Natural killer cell treated with Interleukin-12 subunit alpha and Interleukin-12 subunit beta and Interleukin-15 and Interleukin-18, amount 100 ng/mL, for 72 hours (primary cell): ENCODE data around the gene C11orf68. TPM values are rescaled to one million over a fixed set of nuclear protein-coding genes. Genes with fewer than 3 reads are reported as not detected.

Experiments used
- ATAC-seq, 2 donors: fragments of 150-1000 bp; cut with Tn5 transposase in 1 of 2; sonication (Bioruptor Pico), chemical (Tn5 transposase) in 1 of 2; 2 replicates each; pipeline ENCODE4 v1.10.0; 2021
- DNase-seq: peaks from one replicate; pipeline ENCODE4 v3.0.0; 2022; ENCODE audit warnings: low spot score
- H3K27ac Mint-ChIP-seq, 2 donors: 1 replicate in 1 of 2; 2 replicates in 1 of 2; pipeline ENCODE4 v1.8.0; 2022; ENCODE audit warnings: mixed read lengths in 2 of 2, mild to moderate bottlenecking in 1 of 2, moderate library complexity in 1 of 2
- H3K27me3 Mint-ChIP-seq, 2 donors: 1 replicate in 1 of 2; 2 replicates in 1 of 2; pipeline ENCODE4 v1.8.0; 2022; ENCODE audit warnings: mixed read lengths in 2 of 2
- H3K36me3 Mint-ChIP-seq: one replicate; pipeline ENCODE4 v1.8.0; 2022; ENCODE audit warnings: mixed read lengths
- H3K4me1 Mint-ChIP-seq, 2 donors: 1 replicate in 1 of 2; 2 replicates in 1 of 2; pipeline ENCODE4 v1.8.0; 2022; ENCODE audit warnings: low read depth in 2 of 2, mixed read lengths in 2 of 2, mild to moderate bottlenecking in 1 of 2
- H3K4me3 Mint-ChIP-seq: one replicate; pipeline ENCODE4 v1.8.0; 2022; ENCODE audit warnings: mixed read lengths
- H3K9me3 Mint-ChIP-seq: 2 replicates; pipeline ENCODE4 v1.8.0; 2022; ENCODE audit warnings: mixed read lengths
- total RNA-seq, 2 donors: library from RNA; stranded (reverse); gene quantifications; one replicate each; pipeline ENCODE4 v1.2.3, GENCODE V29; 2022

C11orf68 gene
- total RNA-seq, 2 donors from 2014 or later, result 15.4 to 24.7 TPM

GRCh38 chr11:65886826-65887722 is 31.8 kb downstream of the C11orf68 start:
- DNase-seq, result no peak
- no peak for ATAC-seq
- Mint-ChIP-seq H3K9me3 (no peaks in the 10 kb centered on the region), H3K4me1 (peaks cover 55% of the 10 kb centered on the region in 2 donors), H3K27ac (peak overlapping the region; percentile 95 to 98), H3K27me3 (no peaks in the 10 kb centered on the region), H3K36me3 (peaks cover 8% of the 10 kb centered on the region), H3K4me3 (peak overlapping the region; percentile 97)

DNA sequence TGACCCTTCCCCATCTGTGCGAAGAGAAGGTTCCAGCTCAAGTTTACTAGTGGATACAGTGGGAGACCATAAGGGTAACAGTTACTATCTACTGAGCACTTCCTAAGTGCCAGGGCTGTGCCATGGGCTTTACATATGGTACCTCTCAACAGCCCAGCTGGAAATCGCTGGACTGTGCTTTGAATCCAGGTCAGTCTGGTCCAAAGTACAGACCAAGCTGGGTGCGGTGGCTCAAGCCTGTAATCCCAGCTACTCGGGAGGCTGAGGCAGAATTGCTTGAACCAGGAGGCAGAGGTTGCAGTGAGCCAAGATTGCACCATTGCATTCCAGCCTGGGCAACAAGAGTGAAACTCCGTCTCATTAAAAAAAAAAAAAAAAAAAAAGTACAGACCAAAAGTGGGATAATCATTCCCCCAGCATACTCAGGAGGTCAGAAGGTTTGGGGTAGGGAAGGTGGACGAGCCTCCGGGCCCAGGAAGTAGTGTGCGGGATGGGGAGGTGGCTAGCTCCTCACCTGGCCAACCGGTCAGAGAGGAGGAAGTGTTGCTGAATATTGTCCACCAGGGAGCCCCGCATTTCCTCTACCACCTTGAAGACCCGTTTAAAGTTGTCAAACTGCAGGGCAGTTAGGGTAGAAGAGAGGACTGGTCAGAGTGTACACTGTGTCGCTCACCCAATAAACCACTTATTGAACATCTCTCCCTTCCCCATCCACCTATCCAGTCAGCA is 32.9 kb downstream of the C11orf68 start:
- no peaks in the 10 kb centered on the region for H3K27me3 Mint-ChIP-seq
- peak overlapping the region; percentile 72 to 95 for H3K27ac Mint-ChIP-seq

DNA sequence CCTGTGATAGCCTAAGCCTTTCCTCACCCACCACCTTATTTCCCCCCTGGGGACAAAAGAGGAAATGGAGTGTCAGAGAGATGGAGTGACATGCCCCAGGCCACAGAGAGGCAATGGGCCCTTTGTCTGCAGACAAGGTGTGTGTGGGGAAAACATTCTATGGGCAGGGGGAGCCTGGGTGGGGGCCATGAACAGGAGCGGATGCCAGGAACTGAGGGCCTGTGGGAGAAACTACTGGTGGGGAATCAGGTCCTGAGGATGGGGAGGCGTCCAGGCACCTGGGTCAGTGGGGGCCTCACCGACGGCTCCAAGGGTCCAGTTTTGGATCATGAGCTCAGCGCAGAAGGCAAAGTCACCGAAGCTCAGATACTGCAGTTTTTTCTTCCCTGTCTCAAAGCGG is 33.6 kb downstream of the C11orf68 start:
- Mint-ChIP-seq H3K27me3 (no peaks in the 10 kb centered on the region), H3K4me1 (peaks cover 62 to 70% of the 10 kb centered on the region in 2 donors), H3K36me3 (peaks cover 7% of the 10 kb centered on the region), H3K9me3 (no peaks in the 10 kb centered on the region), H3K4me3 (no peak overlapping the region), H3K27ac (peak overlapping the region; percentile 41 to 77)
- DNase-seq (no peak), ATAC-seq (no peak)

More for the DNA sequence above, 32.9 kb downstream of the C11orf68 start:
- no peak for ATAC-seq
- peak overlapping the region; percentile 97 for H3K4me3 Mint-ChIP-seq
- no peaks in the 10 kb centered on the region for H3K9me3 Mint-ChIP-seq
- no peak for DNase-seq
- H3K36me3 Mint-ChIP-seq, result peaks cover 7% of the 10 kb centered on the region
- peaks cover 57 to 64% of the 10 kb centered on the region in 2 donors for H3K4me1 Mint-ChIP-seq

GRCh38 chr11:65884716-65885092 is 34.2 kb downstream of the C11orf68 start:
- no peaks in the 10 kb centered on the region for H3K27me3 Mint-ChIP-seq
- DNase-seq, result peak; percentile 84
- H3K9me3 Mint-ChIP-seq, result no peaks in the 10 kb centered on the region
- no peak overlapping the region for H3K4me3 Mint-ChIP-seq
- H3K36me3 Mint-ChIP-seq, result peaks cover 7% of the 10 kb centered on the region
- ATAC-seq, result peak; percentile 40 to 57
- peaks cover 59 to 66% of the 10 kb centered on the region in 2 donors for H3K4me1 Mint-ChIP-seq
- H3K27ac Mint-ChIP-seq, result peak overlapping the region; percentile 41 to 77

GRCh38 chr11:65883786-65884715 is 34.8 kb downstream of the C11orf68 start:
- no peak overlapping the region for H3K4me3 Mint-ChIP-seq
- DNase-seq (no peak), ATAC-seq (no peak)
- peaks cover 7% of the 10 kb centered on the region for H3K36me3 Mint-ChIP-seq
- H3K27ac Mint-ChIP-seq, result peak overlapping the region; percentile 41 to 77
- H3K4me1 Mint-ChIP-seq, result peaks cover 59 to 66% of the 10 kb centered on the region in 2 donors
- H3K9me3 Mint-ChIP-seq, result no peaks in the 10 kb centered on the region
- no peaks in the 10 kb centered on the region for H3K27me3 Mint-ChIP-seq

GRCh38 chr11:65883058-65883761 is 35.7 kb downstream of the C11orf68 start:
- peaks cover 59 to 65% of the 10 kb centered on the region in 2 donors for H3K4me1 Mint-ChIP-seq
- H3K27ac Mint-ChIP-seq, result peak overlapping the region; percentile 41 to 77
- ATAC-seq (no peak), DNase-seq (no peak)
- no peaks in the 10 kb centered on the region for H3K27me3 Mint-ChIP-seq
- no peak overlapping the region for H3K4me3 Mint-ChIP-seq
- no peaks in the 10 kb centered on the region for H3K9me3 Mint-ChIP-seq
- peaks cover 7% of the 10 kb centered on the region for H3K36me3 Mint-ChIP-seq

DNA sequence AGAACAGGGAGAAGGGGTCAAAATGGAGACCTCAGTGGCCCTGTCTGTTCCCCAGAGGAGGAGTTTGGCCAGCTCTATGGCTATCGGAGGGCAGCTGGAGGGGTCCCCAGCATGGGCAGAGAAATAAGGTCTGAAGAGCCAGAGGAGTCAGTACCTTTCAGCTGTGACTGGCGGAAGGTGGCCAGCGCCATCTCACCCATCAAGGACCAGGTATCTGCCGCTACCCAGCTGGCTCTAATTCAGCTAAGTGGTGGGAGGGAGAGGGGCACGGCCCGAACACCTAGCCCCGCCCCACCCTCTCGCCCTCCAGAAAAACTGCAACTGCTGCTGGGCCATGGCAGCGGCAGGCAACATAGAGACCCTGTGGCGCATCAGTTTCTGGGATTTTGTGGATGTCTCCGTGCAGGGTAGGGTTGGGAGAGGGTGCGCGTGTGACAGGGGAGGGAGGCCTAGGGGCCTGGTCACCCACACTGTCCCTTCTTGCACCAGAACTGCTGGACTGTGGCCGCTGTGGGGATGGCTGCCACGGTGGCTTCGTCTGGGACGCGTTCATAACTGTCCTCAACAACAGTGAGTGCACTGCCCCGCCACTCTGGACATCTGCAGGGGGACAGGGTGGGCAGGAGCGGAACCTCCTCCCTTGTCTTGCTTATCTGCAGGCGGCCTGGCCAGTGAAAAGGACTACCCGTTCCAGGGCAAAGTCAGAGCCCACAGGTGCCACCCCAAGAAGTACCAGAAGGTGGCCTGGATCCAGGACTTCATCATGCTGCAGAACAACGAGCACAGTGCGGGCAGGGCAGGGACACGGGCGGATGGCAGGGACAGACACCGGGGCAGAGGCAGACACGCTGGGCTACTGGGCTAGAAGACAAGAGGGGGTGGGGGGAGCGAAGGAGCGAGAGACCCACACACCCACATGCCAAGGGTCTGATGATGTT is 36.5 kb downstream of the C11orf68 start:
- Mint-ChIP-seq H3K27ac (peak overlapping the region; percentile 98), H3K36me3 (peaks cover 7% of the 10 kb centered on the region), H3K4me3 (no peak overlapping the region), H3K27me3 (no peaks in the 10 kb centered on the region), H3K4me1 (peaks cover 55 to 70% of the 10 kb centered on the region in 2 donors), H3K9me3 (no peaks in the 10 kb centered on the region)
- ATAC-seq, result no peak
- DNase-seq, result no peak

DNA sequence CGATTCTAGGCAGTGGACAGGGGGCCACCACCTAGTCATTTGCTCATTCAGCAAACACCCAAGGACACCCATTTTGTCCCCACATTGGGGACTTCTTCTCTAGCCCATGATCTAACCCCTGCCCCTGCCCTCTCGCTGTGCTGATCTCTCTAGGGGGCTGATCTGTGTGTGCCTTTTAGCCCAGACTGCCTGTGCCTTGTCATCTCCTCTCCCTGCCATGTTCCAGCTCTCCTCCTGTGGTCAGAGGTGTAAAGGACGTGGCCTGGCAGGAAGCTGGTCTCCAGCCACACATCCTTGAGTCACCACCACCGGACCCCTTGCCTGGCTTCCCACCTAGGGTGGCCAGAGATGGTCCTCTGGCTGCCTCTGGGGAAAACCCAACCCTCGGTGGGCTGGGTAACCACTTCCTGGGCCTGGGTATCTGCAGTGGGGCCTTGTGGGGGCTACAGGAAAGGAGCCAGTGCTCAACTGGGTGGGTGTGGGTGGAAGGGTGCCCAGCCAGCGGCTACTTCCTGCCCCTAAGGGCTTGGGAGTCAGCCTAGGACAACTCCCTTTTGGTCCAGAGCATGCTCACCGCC is 37.9 kb downstream of the C11orf68 start:
- Mint-ChIP-seq H3K36me3 (no peaks in the 10 kb centered on the region), H3K4me1 (peaks cover 45 to 66% of the 10 kb centered on the region in 2 donors), H3K27me3 (no peaks in the 10 kb centered on the region), H3K9me3 (no peaks in the 10 kb centered on the region), H3K4me3 (peak overlapping the region; percentile 88), H3K27ac (peak overlapping the region; percentile 98)
- DNase-seq (peak; percentile 85), ATAC-seq (peak; percentile 75 to 77)

- Mint-ChIP-seq H3K4me3 (peak overlapping the region; percentile 88), H3K9me3 (no peaks in the 10 kb centered on the region), H3K27ac (peak overlapping the region; percentile 98), H3K27me3 (no peaks in the 10 kb centered on the region), H3K4me1 (peaks cover 45 to 64% of the 10 kb centered on the region in 2 donors), H3K36me3 (no peaks in the 10 kb centered on the region)
- no peak for ATAC-seq
- DNase-seq, result no peak
Measured at GRCh38 chr11:65880027-65880426, 38.8 kb downstream of the C11orf68 start.

GRCh38 chr11:65879617-65880016 is 39.2 kb downstream of the C11orf68 start, which contains the start of gene CTSW:
Gene CTSW (plus strand): TSS chr11:65879837. CDS start chr11:65879855, 18 bp downstream.
- DNase-seq (peak; percentile 78), ATAC-seq (peak; percentile 50 to 79)
- Mint-ChIP-seq H3K4me1 (peaks cover 41 to 61% of the 10 kb centered on the region in 2 donors), H3K27ac (peak within 1 kb of the TSS; percentile 98), H3K9me3 (no peaks in the 10 kb centered on the region), H3K27me3 (no peaks in the 10 kb centered on the region), H3K4me3 (peak within 1 kb of the TSS; percentile 88), H3K36me3 (no peaks in the 10 kb centered on the region)

GRCh38 chr11:65873318-65874156 is 45.3 kb downstream of the C11orf68 start:
- peak; percentile 93 to 97 for ATAC-seq

More at GRCh38 chr11:65873318-65874156, 45.3 kb downstream of the C11orf68 start:
- DNase-seq, result peak; percentile 96
- Mint-ChIP-seq H3K27me3 (no peaks in the 10 kb centered on the region), H3K4me1 (peaks cover 27 to 37% of the 10 kb centered on the region in 2 donors), H3K9me3 (no peaks in the 10 kb centered on the region), H3K36me3 (no peaks in the 10 kb centered on the region), H3K4me3 (peak overlapping the region; percentile 94), H3K27ac (peak overlapping the region; percentile 79 to 91)
